Lung (tissue), 12 donors: Measurements from ENCODE around the gene VPS37B. TPM values are rescaled to one million over a fixed set of nuclear protein-coding genes. Genes with fewer than 3 reads are reported as not detected.
A peak's percentile ranks its signal among the peaks of the same experiment; 100 is the strongest.

ENCODE experiments used
- ATAC-seq: fragments of 200-7000 bp; cut with Tn5 transposase; one replicate; pipeline ENCODE4 v1.9.1; 2020; ENCODE audit warnings: moderate number of reproducible peaks; ENCODE audit not compliant: insufficient read depth, low FRiP score
- DNase-seq, 3 donors: peaks; one replicate each; pipeline ENCODE4 v3.0.0-alpha.2; 2013 to 2017
- H3K27ac ChIP-seq, 2 donors: one replicate each; pipeline ENCODE4 v1.5.1; 2013; ENCODE audit warnings: mild to moderate bottlenecking in 2 of 2, moderate library complexity in 2 of 2, control low read depth in 1 of 2, inconsistent platforms in 1 of 2, low read depth in 1 of 2, low read length in 1 of 2
- H3K27me3 ChIP-seq, 3 donors: one replicate each; pipeline ENCODE4 v1.5.1; 2013; ENCODE audit warnings: low read length in 2 of 3; ENCODE audit not compliant: control insufficient read depth in 3 of 3, insufficient read depth in 3 of 3
- H3K36me3 ChIP-seq, 4 donors: one replicate each; pipeline ENCODE4 v1.5.1; 2013; ENCODE audit warnings: low read length in 4 of 4, mild to moderate bottlenecking in 1 of 4, moderate library complexity in 1 of 4; ENCODE audit not compliant: control insufficient read depth in 4 of 4, insufficient read depth in 4 of 4
- H3K4me1 ChIP-seq, 5 donors: one replicate each; pipeline ENCODE4 v1.5.1; 2013; ENCODE audit warnings: low read length in 5 of 5, mild to moderate bottlenecking in 2 of 5, moderate library complexity in 1 of 5; ENCODE audit not compliant: control insufficient read depth in 5 of 5, insufficient read depth in 5 of 5
- H3K4me3 ChIP-seq: one replicate; pipeline ENCODE4 v1.5.1; 2013; ENCODE audit warnings: mild to moderate bottlenecking, control low read depth, moderate library complexity
- H3K9ac ChIP-seq, 2 donors: one replicate each; pipeline ENCODE4 v1.5.1; 2013; ENCODE audit warnings: low read length in 2 of 2, control low read depth in 1 of 2; ENCODE audit not compliant: insufficient read depth in 1 of 2
- H3K9me3 ChIP-seq, 4 donors: one replicate each; pipeline ENCODE4 v1.5.1; 2013; ENCODE audit warnings: low read length in 3 of 4, mild to moderate bottlenecking in 1 of 4, moderate library complexity in 1 of 4; ENCODE audit not compliant: control insufficient read depth in 4 of 4, insufficient read depth in 3 of 4
- WGBS, 2 donors: extraction: QIAGEN DNeasy Blood & Tissue Kit; methylation state at CpG; one replicate each; pipeline ENCODE4 v1.1.7; 2013; 5-methylcytosine and 5-hydroxymethylcytosine counted together
- polyA plus RNA-seq, 2 donors: library from polyadenylated mRNA; stranded (reverse); fragments of 200-250 nt; gene quantifications; one replicate each; pipeline ENCODE4 v1.2.1, GENCODE V29; 2013
- total RNA-seq, 2 donors: library from RNA; depleted of rRNA in 1 of 2; stranded (reverse); fragments of >200 nt in 1 of 2; gene quantifications; one replicate each; pipeline ENCODE4 v1.2.1, GENCODE V29; 2014 to 2021
- TF ChIP-seq, protein P1 (sequence below): IDR thresholded peaks from 2 replicates; pipeline ENCODE4 v1.5.1; 2012; ENCODE audit warnings: mild to moderate bottlenecking; ENCODE audit errors: control extremely low read depth, extremely low read depth
- donor health status: control.
- donor health status: control.
- donor health status: Bipolar disorder and iron deficiency.
- donor health status: healthy.
- donor health status: DM: yes; HTN: yes; CAD: no.

The VPS37B gene
- total and polyA plus RNA-seq, 4 donors = 31.0 to 44.1 (median 42.3) TPM

DNA sequence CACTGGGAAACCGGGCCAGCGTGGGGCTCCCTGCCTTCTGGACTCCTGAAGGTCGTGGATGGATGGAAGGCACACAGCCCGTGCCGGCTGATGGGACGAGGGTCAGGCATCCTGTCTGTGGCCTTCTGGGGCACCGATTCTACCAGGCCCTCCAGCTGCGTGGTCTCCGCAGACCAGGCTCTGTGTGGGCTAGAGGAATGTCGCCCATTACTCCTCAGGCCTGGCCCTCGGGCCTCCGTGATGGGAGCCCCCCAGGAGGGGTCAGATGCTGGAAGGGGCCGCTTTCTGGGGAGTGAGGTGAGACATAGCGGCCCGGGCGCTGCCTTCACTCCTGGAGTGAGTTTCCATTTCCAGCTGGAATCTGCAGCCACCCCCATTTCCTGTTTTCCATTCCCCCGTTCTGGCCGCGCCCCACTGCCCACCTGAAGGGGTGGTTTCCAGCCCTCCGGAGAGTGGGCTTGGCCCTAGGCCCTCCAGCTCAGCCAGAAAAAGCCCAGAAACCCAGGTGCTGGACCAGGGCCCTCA lies 33.8 kb downstream of the VPS37B start:
- no peaks in the 10 kb centered on the region for H3K9me3 ChIP-seq
- ATAC-seq = no peak
- DNase-seq = no peak
- peak overlapping the region in 1 of 2 donors; percentile 48 for H3K27ac ChIP-seq
- WGBS, 2 donors = 66 to 77% methylated on average over 20 of the region's 20 CpGs
- TF ChIP-seq, protein P1, sequence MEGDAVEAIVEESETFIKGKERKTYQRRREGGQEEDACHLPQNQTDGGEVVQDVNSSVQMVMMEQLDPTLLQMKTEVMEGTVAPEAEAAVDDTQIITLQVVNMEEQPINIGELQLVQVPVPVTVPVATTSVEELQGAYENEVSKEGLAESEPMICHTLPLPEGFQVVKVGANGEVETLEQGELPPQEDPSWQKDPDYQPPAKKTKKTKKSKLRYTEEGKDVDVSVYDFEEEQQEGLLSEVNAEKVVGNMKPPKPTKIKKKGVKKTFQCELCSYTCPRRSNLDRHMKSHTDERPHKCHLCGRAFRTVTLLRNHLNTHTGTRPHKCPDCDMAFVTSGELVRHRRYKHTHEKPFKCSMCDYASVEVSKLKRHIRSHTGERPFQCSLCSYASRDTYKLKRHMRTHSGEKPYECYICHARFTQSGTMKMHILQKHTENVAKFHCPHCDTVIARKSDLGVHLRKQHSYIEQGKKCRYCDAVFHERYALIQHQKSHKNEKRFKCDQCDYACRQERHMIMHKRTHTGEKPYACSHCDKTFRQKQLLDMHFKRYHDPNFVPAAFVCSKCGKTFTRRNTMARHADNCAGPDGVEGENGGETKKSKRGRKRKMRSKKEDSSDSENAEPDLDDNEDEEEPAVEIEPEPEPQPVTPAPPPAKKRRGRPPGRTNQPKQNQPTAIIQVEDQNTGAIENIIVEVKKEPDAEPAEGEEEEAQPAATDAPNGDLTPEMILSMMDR = no peak
- no peaks in the 10 kb centered on the region for H3K27me3 ChIP-seq
- H3K36me3 ChIP-seq = peaks cover 0 to 40% (median 6%) of the 10 kb centered on the region in 4 donors
- no peak overlapping the region for H3K4me3 ChIP-seq
- H3K9ac ChIP-seq = no peak overlapping the region
- peaks cover 0 to 5% (median 0%) of the 10 kb centered on the region in 5 donors for H3K4me1 ChIP-seq

DNA sequence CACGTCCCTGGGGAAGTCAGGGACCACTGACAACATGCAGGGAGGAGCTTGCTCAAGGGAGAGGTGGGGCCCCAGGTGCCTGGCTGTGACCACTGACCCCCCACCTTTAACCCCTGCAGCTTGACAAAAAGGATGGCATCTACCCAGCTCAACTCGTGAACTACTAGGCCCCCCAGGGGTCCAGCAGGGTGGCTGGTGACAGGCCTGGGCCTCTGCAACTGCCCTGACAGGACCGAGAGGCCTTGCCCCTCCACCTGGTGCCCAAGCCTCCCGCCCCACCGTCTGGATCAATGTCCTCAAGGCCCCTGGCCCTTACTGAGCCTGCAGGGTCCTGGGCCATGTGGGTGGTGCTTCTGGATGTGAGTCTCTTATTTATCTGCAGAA lies 34.3 kb downstream of the VPS37B start:
- Histone ChIP-seq H3K9me3 (no peaks in the 10 kb centered on the region), H3K9ac (no peak overlapping the region), H3K27ac (no peak overlapping the region), H3K4me3 (no peak overlapping the region), H3K36me3 (peaks cover 0 to 39% (median 4%) of the 10 kb centered on the region in 4 donors), H3K4me1 (peaks cover 0 to 5% (median 0%) of the 10 kb centered on the region in 5 donors), H3K27me3 (no peaks in the 10 kb centered on the region)
- 82 to 85% methylated on average over 5 of the region's 5 CpGs for WGBS, 2 donors
- ATAC-seq (no peak), DNase-seq (no peak)
- TF ChIP-seq, protein P1 = no peak

DNA sequence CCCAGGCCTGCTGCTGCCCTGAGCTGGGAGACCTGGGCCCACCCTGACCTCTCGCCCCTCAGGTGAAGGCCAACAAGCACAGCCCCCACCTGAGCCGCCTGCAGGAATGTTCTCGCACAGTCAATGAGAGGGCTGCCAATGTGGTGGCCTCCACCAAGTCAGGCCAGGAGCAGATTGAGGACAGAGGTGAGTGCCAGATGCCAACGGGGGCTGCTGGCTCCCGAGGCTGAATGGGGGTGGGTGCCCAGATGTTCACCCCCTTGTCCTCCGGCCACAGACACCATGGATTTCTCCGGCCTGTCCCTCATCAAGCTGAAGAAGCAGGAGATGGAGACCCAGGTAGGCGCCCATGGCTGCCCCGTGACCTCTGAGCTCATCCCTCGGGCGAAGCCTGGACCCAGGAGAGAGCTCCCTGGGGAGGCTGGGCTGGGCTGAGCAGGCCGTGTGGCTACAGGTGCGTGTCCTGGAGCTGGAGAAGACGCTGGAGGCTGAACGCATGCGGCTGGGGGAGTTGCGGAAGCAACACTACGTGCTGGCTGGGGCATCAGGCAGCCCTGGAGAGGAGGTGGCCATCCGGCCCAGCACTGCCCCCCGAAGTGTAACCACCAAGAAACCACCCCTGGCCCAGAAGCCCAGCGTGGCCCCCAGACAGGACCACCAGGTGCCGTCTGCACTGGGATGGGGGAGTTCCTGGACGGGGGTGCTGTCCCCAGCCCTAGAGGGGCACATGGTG lies 34.9 kb downstream of the VPS37B start:
- H3K9ac ChIP-seq = no peak overlapping the region

More for the DNA sequence above, 34.9 kb downstream of the VPS37B start:
- TF ChIP-seq, protein P1 = no peak
- Histone ChIP-seq H3K4me1 (peaks cover 0 to 5% (median 0%) of the 10 kb centered on the region in 5 donors), H3K9me3 (no peaks in the 10 kb centered on the region), H3K4me3 (no peak overlapping the region), H3K27me3 (no peaks in the 10 kb centered on the region), H3K36me3 (peaks cover 0 to 39% (median 4%) of the 10 kb centered on the region in 4 donors), H3K27ac (peak overlapping the region in 1 of 2 donors; percentile 17)
- WGBS, 2 donors = 88 to 90% methylated on average over 23 of the region's 23 CpGs
- no peak for ATAC-seq
- DNase-seq = no peak
